GM12891 (cell line): ENCODE measurements around the gene USH2A.

Experiments used
- DNase-seq: peaks from one replicate; pipeline ENCODE4 v3.0.0; 2011; ENCODE audit warnings: low spot score; ENCODE audit not compliant: insufficient read length
- FAIRE-seq: peaks from 2 replicates; lab custom pipeline; 2011; peaks lifted over from hg19 to GRCh38; lab: Jason Lieb, UNC
- PAX5 ChIP-seq: IDR thresholded peaks from 2 replicates; pipeline ENCODE4 v1.6.1; 2011; ENCODE audit warnings: low read length, moderate library complexity, mild to moderate bottlenecking; ENCODE audit not compliant: insufficient read depth, severe bottlenecking
- POLR2A ChIP-seq: IDR thresholded peaks from 2 replicates; pipeline ENCODE4 v1.6.1; 2011; ENCODE audit warnings: low read depth, low read length, control low read depth
- POLR2AphosphoS5 ChIP-seq: IDR thresholded peaks from 2 replicates; pipeline ENCODE4 v1.6.1; 2011; ENCODE audit warnings: low read depth, low read length, control low read depth
- POU2F2 ChIP-seq: IDR thresholded peaks from 2 replicates; pipeline ENCODE4 v1.6.1; 2011; ENCODE audit warnings: low read depth, mild to moderate bottlenecking, control low read depth, low read length, moderate library complexity
- SPI1 ChIP-seq: IDR thresholded peaks from 2 replicates; pipeline ENCODE4 v1.6.1; 2011; ENCODE audit warnings: low read depth, low read length, control low read depth
- TAF1 ChIP-seq: IDR thresholded peaks from 2 replicates; pipeline ENCODE4 v1.6.1; 2011; ENCODE audit warnings: low read depth, low read length, control low read depth

The USH2A gene

GRCh38 chr1:215730600-215730999 is 692.6 kb downstream of the USH2A start:
- TF ChIP-seq POU2F2 (no peak), POLR2AphosphoS5 (no peak), POLR2A (no peak), SPI1 (no peak), PAX5 (no peak), TAF1 (no peak)
- DNase-seq, result no peak
- no peak for FAIRE-seq

- no peak for DNase-seq
- TF ChIP-seq PAX5 (no peak), SPI1 (no peak), TAF1 (no peak), POLR2AphosphoS5 (no peak), POU2F2 (no peak), POLR2A (no peak)
- FAIRE-seq, result no peak
These were observed 695.1 kb downstream of the USH2A start for GRCh38 chr1:215728169-215728568.

GRCh38 chr1:215720126-215720525 is 703.1 kb downstream of the USH2A start:
- FAIRE-seq (no peak), DNase-seq (no peak)
- TF ChIP-seq PAX5, result no peak
- TF ChIP-seq TAF1, result no peak
- TF ChIP-seq POLR2AphosphoS5, result no peak
- no peak for TF ChIP-seq POLR2A
- TF ChIP-seq SPI1, result no peak

GRCh38 chr1:215719552-215719951 is 703.7 kb downstream of the USH2A start:
- no peak for TF ChIP-seq PAX5
- TF ChIP-seq POU2F2, result no peak
- no peak for TF ChIP-seq POLR2A
- no peak for TF ChIP-seq POLR2AphosphoS5
- no peak for TF ChIP-seq TAF1
- TF ChIP-seq SPI1, result no peak
- FAIRE-seq, result no peak
- no peak for DNase-seq

GRCh38 chr1:215718575-215719287 is 704.5 kb downstream of the USH2A start:
- FAIRE-seq (no peak), DNase-seq (no peak)
- no peak for TF ChIP-seq SPI1
- no peak for TF ChIP-seq TAF1
- TF ChIP-seq POLR2A, result no peak
- no peak for TF ChIP-seq POU2F2
- TF ChIP-seq PAX5, result no peak
- TF ChIP-seq POLR2AphosphoS5, result no peak

- DNase-seq (no peak), FAIRE-seq (no peak)
These were observed 705.4 kb downstream of the USH2A start for GRCh38 chr1:215717677-215718426.

GRCh38 chr1:215710899-215711225 is 712.4 kb downstream of the USH2A start:
- no peak for FAIRE-seq
- no peak for DNase-seq
- TF ChIP-seq PAX5, result no peak
- no peak for TF ChIP-seq POLR2AphosphoS5
- TF ChIP-seq POU2F2, result no peak
- no peak for TF ChIP-seq SPI1
- no peak for TF ChIP-seq TAF1
- TF ChIP-seq POLR2A, result no peak

More at GRCh38 chr1:215717677-215718426, 705.4 kb downstream of the USH2A start:
- TF ChIP-seq POU2F2 (no peak), POLR2AphosphoS5 (no peak), SPI1 (no peak), POLR2A (no peak), TAF1 (no peak), PAX5 (no peak)

- FAIRE-seq (peak; percentile 38), DNase-seq (peak; percentile 21)
- TF ChIP-seq PAX5 (no peak), TAF1 (no peak), POLR2A (no peak), SPI1 (no peak), POLR2AphosphoS5 (no peak), POU2F2 (no peak)
These were observed 713.0 kb downstream of the USH2A start for GRCh38 chr1:215710036-215710898.

- no peak for TF ChIP-seq POLR2A
- no peak for TF ChIP-seq SPI1
- no peak for TF ChIP-seq POLR2AphosphoS5
- no peak for TF ChIP-seq POU2F2
- TF ChIP-seq PAX5, result no peak
- TF ChIP-seq TAF1, result no peak
- DNase-seq (no peak), FAIRE-seq (no peak)
These were observed 719.0 kb downstream of the USH2A start for GRCh38 chr1:215704089-215704860.
